RWPE1 (cell line): ENCODE results near the gene MUSTN1.

Experiments used
- CTCF ChIA-PET: fragments of 350-600 bp; sonication (Branson Sonifier 250); formaldehyde crosslinking; extraction: SDS; loops from one replicate; lab custom pipeline; 2021; lab: Yijun Ruan, JAX
- POLR2A ChIA-PET: fragments of 400-600 bp; formaldehyde crosslinking; extraction: SDS; loops from one replicate; lab custom pipeline; 2020; ENCODE audit warnings: antibody characterized with exemption; ENCODE audit not compliant: low non-redundant PET; lab: Yijun Ruan, JAX
- DNase-seq: peaks from one replicate; pipeline ENCODE4 v3.0.0; 2012; ENCODE audit warnings: low spot score
- H3K27ac ChIP-seq: fragments of 450-650 bp; 2 replicates; pipeline ENCODE4 v1.5.1; 2017
- TF ChIP-seq, protein P1 (sequence below): fragments of 450-650 bp; conservative IDR thresholded peaks from 2 replicates; pipeline ENCODE4 v1.5.1; 2017; ENCODE audit warnings: low read depth, mild to moderate bottlenecking

The MUSTN1 gene

DNA sequence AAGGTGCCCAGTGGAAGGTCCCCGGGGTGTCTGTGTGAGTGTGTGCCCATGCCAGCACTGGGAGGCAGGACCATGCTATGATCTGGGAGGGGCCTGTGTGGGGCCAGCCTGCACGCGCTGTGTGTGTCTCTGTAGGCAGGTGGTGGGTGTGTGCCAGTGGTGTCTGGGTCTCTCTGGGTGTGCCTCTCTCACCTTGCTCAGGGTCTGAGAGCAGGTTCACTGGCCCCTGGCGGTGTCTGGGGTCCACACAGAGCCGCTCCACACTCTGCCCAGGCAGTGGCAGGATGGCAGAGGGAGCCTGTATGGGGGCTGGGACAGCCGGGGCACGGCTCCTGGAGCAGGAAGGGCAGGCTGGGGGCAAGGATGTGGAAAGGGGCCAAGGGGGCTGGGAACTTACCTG, 17.0 kb downstream of the MUSTN1 start:
- TF ChIP-seq, protein P1, sequence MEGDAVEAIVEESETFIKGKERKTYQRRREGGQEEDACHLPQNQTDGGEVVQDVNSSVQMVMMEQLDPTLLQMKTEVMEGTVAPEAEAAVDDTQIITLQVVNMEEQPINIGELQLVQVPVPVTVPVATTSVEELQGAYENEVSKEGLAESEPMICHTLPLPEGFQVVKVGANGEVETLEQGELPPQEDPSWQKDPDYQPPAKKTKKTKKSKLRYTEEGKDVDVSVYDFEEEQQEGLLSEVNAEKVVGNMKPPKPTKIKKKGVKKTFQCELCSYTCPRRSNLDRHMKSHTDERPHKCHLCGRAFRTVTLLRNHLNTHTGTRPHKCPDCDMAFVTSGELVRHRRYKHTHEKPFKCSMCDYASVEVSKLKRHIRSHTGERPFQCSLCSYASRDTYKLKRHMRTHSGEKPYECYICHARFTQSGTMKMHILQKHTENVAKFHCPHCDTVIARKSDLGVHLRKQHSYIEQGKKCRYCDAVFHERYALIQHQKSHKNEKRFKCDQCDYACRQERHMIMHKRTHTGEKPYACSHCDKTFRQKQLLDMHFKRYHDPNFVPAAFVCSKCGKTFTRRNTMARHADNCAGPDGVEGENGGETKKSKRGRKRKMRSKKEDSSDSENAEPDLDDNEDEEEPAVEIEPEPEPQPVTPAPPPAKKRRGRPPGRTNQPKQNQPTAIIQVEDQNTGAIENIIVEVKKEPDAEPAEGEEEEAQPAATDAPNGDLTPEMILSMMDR = no peak
- no peak overlapping the region for H3K27ac ChIP-seq
- DNase-seq = no peak
- POLR2A ChIA-PET = no interaction called here
- CTCF ChIA-PET = no interaction called here

DNA sequence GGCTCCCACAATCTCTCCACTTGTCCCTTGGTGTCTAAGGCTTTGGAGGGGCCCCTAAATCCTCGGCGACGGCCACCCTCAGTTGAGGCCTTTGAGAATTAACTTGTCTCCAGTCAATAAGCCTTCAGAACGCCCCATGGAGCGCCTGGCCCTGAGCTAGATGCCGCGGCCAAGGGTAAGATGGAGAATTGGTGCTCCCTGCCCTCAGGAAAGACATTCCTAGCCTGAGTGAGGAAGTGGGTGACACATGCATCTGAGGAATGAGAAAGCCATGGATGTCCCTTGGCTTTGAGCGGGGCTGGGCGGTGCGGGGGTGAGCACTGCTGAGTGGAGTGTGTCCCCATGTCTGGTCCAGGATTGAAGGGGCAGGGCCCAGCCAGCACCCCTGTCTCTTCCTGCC, 17.6 kb downstream of the MUSTN1 start:
- CTCF ChIA-PET = no interaction called here
- POLR2A ChIA-PET = no interaction called here
- TF ChIP-seq, protein P1 = no peak
- H3K27ac ChIP-seq = no peak overlapping the region
- DNase-seq = no peak

DNA sequence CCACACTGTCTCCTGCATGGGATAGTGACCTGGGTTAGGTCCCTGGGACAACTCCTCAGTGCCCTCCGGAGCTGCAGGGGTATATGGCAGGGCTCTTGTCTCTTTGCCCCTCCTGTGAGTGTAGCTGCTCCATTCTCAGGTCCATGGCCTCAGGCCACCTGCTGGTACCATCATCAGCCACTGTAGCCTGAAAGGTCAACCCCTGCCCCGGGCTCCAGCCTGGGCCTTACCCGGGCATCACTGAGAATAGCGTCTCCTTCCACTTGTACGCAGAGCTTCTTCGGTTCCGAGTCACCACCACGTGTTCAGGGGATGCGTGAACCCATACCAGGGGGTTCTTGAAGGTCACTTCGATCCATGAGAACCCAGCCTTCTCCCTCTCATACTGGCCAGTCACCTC, 18.2 kb downstream of the MUSTN1 start:
- TF ChIP-seq, protein P1 = no peak
- no peak overlapping the region for H3K27ac ChIP-seq
- CTCF ChIA-PET = no interaction called here
- DNase-seq = no peak
- POLR2A ChIA-PET = no interaction called here

DNA sequence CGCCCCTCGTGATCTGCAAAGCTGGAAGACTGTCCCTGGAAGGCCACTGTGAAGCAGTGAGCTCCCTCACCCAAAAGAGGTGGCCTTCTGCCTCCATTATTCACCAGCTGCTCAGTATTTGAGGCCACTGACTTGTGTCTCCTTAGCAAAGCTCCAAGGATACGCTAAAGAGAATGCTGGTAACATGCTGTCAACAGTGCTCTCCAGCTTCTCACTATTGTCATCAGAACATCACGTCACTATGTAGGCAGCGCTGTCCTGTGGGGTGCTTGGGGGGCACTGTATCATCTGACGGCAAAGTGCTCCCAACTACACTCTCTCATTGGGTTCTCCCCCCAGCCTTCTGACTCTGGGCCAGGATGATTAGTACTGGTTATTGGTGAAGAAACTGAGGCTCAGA, 18.6 kb downstream of the MUSTN1 start:
- H3K27ac ChIP-seq = no peak overlapping the region

DNA sequence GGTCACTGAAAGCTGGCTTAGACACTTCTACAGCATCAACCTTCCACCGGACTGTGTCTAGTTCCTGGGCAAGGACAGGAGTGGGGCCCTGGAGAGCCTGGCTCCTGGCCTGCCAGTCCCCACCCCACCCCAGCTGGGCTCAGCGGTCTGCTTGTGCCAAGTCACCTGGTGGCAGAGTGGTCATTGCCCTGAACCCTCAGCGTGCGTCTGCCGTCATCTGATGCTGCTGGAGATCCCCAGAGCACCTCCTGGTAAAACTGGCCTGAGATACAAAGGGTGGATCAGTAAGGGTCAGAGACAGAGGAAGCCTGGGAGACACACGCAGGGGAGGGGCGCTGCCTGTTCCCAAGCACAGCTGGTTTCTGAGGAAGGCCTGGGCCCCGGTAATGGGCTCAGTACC, 21.0 kb downstream of the MUSTN1 start:
- CTCF ChIA-PET = no interaction called here
- POLR2A ChIA-PET = no interaction called here
- TF ChIP-seq, protein P1 = no peak
- no peak overlapping the region for H3K27ac ChIP-seq
- no peak for DNase-seq

More for the DNA sequence above, 18.6 kb downstream of the MUSTN1 start:
- TF ChIP-seq, protein P1 = no peak
- ChIA-PET CTCF (no interaction called here), POLR2A (no interaction called here)
- DNase-seq = no peak

DNA sequence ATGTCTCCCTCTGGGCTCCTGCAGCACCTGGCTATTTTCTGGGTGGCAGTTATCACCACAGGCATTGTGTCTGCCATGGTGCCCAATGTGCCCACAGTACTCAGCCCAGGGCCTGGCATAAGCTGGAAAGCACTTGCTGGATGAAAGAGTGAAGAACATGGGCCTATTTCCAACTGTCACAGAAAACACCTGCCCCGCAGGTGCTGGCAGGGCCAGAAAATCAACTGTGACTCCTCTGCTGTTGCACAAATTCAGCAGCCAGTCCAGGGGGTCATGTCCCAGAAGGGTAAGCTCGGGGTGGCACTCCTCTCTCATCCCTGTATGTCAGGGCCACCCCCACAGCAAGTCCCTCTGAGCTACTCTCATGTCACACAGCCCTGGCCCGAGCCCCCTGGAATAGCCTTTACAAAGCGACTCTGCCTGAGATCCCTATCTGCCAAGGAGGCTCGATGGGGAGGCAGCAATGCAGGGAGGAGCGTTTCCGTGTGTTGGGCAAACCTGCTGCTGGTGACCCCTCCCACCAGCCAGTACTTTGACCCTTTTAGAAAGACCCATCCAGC, 23.3 kb downstream of the MUSTN1 start:
- no peak for DNase-seq
- H3K27ac ChIP-seq = no peak overlapping the region
- TF ChIP-seq, protein P1 = no peak
- POLR2A ChIA-PET = no interaction called here
- CTCF ChIA-PET = no interaction called here
